Spleen (tissue), 11 donors: ENCODE data around the gene NOSIP. TPM values are rescaled to one million over a fixed set of nuclear protein-coding genes. Genes with fewer than 3 reads are reported as not detected.
A peak's percentile ranks its signal among the peaks of the same experiment; 100 is the strongest.

Experiments
- DNase-seq: peaks from one replicate; pipeline ENCODE4 v3.0.0-alpha.2; 2020
- H3K27ac ChIP-seq, 8 donors: fragments of 200-600 bp; sonication (generic) in 7 of 8; 1 replicate in 4 of 8; 2 replicates in 4 of 8; pipeline versions ENCODE4 v1.5.0 to v1.8.0; 2016 to 2021; ENCODE audit warnings: inconsistent platforms in 4 of 8, mild to moderate bottlenecking in 4 of 8, moderate library complexity in 1 of 8
- H3K27me3 ChIP-seq, 7 donors: fragments of 200-600 bp; sonication (generic) in 6 of 7; replicated peaks in 1 of 7; 1 replicate in 4 of 7; 2 replicates in 3 of 7; pipeline versions ENCODE4 v1.5.0 to v1.8.0; 2016 to 2021; ENCODE audit warnings: inconsistent platforms in 3 of 7, mild to moderate bottlenecking in 1 of 7
- H3K36me3 ChIP-seq, 6 donors: fragments of 200-600 bp; sonication (generic) in 5 of 6; 1 replicate in 4 of 6; 2 replicates in 2 of 6; pipeline versions ENCODE4 v1.5.0 to v1.8.0; 2016 to 2021; ENCODE audit warnings: inconsistent platforms in 2 of 6
- H3K4me1 ChIP-seq, 6 donors: fragments of 200-600 bp; sonication (generic) in 5 of 6; 1 replicate in 3 of 6; 2 replicates in 3 of 6; pipeline versions ENCODE4 v1.5.0 to v1.8.0; 2016 to 2021; ENCODE audit warnings: inconsistent platforms in 3 of 6
- H3K4me3 ChIP-seq, 8 donors: fragments of 200-600 bp; sonication (generic) in 7 of 8; 1 replicate in 4 of 8; 2 replicates in 4 of 8; pipeline versions ENCODE4 v1.5.0 to v1.8.0; 2016 to 2021; ENCODE audit warnings: inconsistent platforms in 4 of 8, mild to moderate bottlenecking in 4 of 8, moderate library complexity in 2 of 8
- H3K9me3 ChIP-seq, 8 donors: fragments of 200-600 bp; sonication (generic) in 7 of 8; 1 replicate in 4 of 8; 2 replicates in 4 of 8; pipeline versions ENCODE4 v1.5.0 to v1.8.0; 2016 to 2021; ENCODE audit warnings: inconsistent platforms in 4 of 8
- POLR2A ChIP-seq, 3 donors: fragments of 450-650 bp; IDR thresholded peaks; one replicate each; pipeline ENCODE4 v1.5.1; 2017; ENCODE audit warnings: antibody characterized with exemption in 3 of 3, mild to moderate bottlenecking in 1 of 3
- POLR2AphosphoS5 ChIP-seq, 3 donors: sonication (generic); formaldehyde crosslinking; IDR thresholded peaks; one replicate each; pipeline ENCODE4 v1.5.1; 2017; ENCODE audit warnings: antibody characterized with exemption in 3 of 3
- WGBS, 5 donors: extraction: QIAGEN DNeasy Blood & Tissue Kit in 3 of 5; methylation state at CpG; one replicate each; pipeline versions ENCODE4 v1.1.5 to v1.1.7; 2013 to 2018; 5-methylcytosine and 5-hydroxymethylcytosine counted together
- intact Hi-C: fragments of 100-400 bp; cut with DNase I; formaldehyde crosslinking; loops from one replicate; pipeline ENCODE4 v1.15.0; 2023; ENCODE audit warnings: low total_unique reads
- polyA plus RNA-seq, 3 donors: library from polyadenylated mRNA; stranded (reverse); fragments of 200-250 nt; gene quantifications; one replicate each; pipeline ENCODE4 v1.2.1, GENCODE V29; 2013
- total RNA-seq, 7 donors: library from RNA; depleted of rRNA in 3 of 7; stranded (reverse); fragments of >200 nt in 3 of 7; fragmentation: NEBNext Ultra II Directional in 4 of 7; extraction: Animal tissue kit (Norgen Biotek cat#: 25700) in 4 of 7; gene quantifications; one replicate each; pipeline versions ENCODE4 v1.1.0 to v1.2.1, GENCODE V29; 2016 to 2021
- TF ChIP-seq, protein P1 (sequence below), 11 experiments: fragments of 200-600 bp in 7 of 11; fragments of 450-650 bp in 4 of 11; sonication (generic) in 4 of 11; IDR thresholded peaks in 8 of 11; conservative IDR thresholded peaks in 3 of 11; 1 replicate in 7 of 11; 2 replicates in 4 of 11; pipeline versions ENCODE4 v1.4.0 to v1.8.0; 2016 to 2021; ENCODE audit warnings: antibody characterized with exemption in 11 of 11, inconsistent platforms in 4 of 11, mild to moderate bottlenecking in 1 of 11
- donor health status: healthy with polysubstance abuse.
- donor health status: DM: no; HTN: no; CAD: no; lungs with moderate emphysema.
- donor health status: DM: no; HTN: no; CAD: no.
- donor health status: Bipolar disorder and iron deficiency.
- donor health status: healthy.
- donor health status: DM: no; HTN: no; CAD: no.
- donor health status: DM: yes; HTN: yes; CAD: no.

The NOSIP gene
- total and polyA plus RNA-seq, 10 donors: 58.6 to 152 (median 71.7) TPM

DNA sequence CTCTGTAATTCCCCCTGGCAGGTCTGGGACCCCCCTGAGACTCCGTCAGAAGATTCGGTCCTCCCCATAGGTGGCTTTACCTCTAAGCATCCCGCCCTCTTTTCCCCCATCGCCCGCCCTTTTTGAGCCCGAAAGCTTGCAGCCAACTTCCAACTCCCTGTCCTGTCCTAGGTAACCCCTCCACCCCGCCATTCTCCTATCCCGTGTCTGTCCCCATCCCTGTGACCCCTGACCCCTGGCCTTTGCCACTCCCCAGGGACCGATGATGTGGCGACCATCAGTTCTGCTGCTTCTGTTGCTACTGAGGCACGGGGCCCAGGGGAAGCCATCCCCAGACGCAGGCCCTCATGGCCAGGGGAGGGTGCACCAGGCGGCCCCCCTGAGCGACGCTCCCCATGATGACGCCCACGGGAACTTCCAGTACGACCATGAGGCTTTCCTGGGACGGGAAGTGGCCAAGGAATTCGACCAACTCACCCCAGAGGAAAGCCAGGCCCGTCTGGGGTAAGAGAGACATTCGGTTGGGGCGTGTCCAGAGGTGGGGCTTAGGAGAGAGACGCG lies 52.1 kb downstream of the NOSIP start:
- Histone ChIP-seq H3K27ac (peak overlapping the region in 7 of 8 donors; percentile 9 to 77 (median 70)), H3K4me3 (peak overlapping the region; percentile 25 to 70 (median 35)), H3K36me3 (peaks cover 0 to 81% (median 18%) of the 10 kb centered on the region in 6 donors), H3K27me3 (no peaks in the 10 kb centered on the region), H3K9me3 (no peaks in the 10 kb centered on the region), H3K4me1 (peaks cover 0 to 33% (median 28%) of the 10 kb centered on the region in 6 donors)
- intact Hi-C loops: no loop called here
- TF ChIP-seq POLR2A (IDR thresholded peaks at IDR 0.05): no peak
- TF ChIP-seq, protein P1, sequence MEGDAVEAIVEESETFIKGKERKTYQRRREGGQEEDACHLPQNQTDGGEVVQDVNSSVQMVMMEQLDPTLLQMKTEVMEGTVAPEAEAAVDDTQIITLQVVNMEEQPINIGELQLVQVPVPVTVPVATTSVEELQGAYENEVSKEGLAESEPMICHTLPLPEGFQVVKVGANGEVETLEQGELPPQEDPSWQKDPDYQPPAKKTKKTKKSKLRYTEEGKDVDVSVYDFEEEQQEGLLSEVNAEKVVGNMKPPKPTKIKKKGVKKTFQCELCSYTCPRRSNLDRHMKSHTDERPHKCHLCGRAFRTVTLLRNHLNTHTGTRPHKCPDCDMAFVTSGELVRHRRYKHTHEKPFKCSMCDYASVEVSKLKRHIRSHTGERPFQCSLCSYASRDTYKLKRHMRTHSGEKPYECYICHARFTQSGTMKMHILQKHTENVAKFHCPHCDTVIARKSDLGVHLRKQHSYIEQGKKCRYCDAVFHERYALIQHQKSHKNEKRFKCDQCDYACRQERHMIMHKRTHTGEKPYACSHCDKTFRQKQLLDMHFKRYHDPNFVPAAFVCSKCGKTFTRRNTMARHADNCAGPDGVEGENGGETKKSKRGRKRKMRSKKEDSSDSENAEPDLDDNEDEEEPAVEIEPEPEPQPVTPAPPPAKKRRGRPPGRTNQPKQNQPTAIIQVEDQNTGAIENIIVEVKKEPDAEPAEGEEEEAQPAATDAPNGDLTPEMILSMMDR (IDR thresholded peaks at IDR 0.05 in 8 of 11, conservative IDR thresholded peaks at IDR 0.05 in 3 of 11): no peak
- peak in 2 of 3 donors; percentile 21 to 25 for TF ChIP-seq POLR2AphosphoS5 (IDR thresholded peaks at IDR 0.05)
- peak; percentile 77 for DNase-seq
- 47 to 67% (median 56%) methylated on average over 25 of the region's 25 CpGs for WGBS, 5 donors

DNA sequence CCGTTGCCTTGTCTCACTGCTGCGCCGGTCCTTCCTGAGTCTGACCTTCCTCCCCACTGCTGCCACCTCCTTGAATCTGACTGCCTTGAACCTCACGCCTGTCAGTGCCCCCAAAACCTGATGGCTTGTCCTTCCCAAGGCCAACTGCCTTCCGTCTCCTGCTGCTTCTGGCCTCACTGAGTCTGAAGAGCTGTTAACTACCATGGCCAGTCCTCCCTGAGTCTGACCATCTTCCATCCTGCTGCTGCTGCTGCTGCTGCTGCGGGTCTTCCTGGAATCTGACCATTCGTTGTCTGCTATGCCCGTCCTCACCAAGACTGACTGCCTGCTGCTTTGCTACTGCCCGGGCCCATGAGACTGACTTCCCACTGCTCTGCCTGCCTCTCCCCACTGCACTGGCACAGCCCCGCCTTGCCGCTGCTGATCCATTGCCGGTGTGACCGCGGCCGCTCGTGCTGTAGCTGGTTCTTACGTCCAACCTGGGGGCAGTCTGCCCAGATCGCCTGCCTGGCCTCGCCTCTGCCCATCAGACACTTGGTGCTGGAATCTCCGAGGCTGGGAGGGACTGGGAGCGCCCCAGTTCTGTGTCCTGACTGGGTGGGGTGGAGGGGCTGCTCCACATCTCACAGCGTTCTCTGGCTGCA lies 55.4 kb downstream of the NOSIP start:
- Histone ChIP-seq H3K4me1 (peaks cover 0 to 30% (median 23%) of the 10 kb centered on the region in 6 donors), H3K36me3 (peaks cover 0 to 81% (median 30%) of the 10 kb centered on the region in 6 donors), H3K9me3 (no peaks in the 10 kb centered on the region), H3K27me3 (no peaks in the 10 kb centered on the region), H3K4me3 (no peak overlapping the region), H3K27ac (no peak overlapping the region)
- no peak for TF ChIP-seq POLR2A (IDR thresholded peaks at IDR 0.05)
- TF ChIP-seq POLR2AphosphoS5 (IDR thresholded peaks at IDR 0.05): peak in 2 of 3 donors; percentile 12 to 65
- 80 to 92% (median 89%) methylated on average over 12 to 22 of the region's 22 CpGs for WGBS, 5 donors
- DNase-seq: peak; percentile 47
- intact Hi-C loops: no loop called here

DNA sequence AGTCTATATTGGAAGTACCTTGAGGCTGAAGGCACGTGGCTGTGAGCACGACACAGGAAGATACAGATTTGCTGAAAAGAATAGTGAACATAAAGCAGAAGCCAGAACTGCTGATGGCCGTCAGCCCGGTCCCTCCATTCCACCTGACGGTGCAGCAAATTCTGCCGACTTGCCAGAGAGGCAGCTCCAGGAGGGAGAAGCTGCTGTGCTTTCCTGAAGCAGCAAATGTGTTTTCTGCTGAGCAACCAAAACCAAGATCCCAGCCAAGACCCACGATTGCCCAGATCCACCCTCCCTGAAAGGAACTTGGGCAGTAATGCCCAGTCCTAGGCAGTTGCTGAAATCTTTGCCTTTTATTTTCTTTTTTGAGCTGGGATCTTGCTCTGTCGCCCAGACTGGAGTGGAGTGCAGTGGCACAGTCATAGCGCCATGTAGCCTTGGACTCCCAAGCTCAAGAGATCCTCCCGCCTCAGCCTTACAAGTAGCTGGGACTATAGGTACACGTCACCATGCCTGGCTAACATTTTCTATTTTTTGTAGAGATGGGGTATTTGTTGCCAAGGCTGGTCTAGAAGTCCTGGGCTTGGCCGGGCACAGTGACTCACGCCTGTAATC lies 59.5 kb downstream of the NOSIP start:
- peaks cover 0 to 98% (median 23%) of the 10 kb centered on the region in 6 donors for H3K36me3 ChIP-seq
- TF ChIP-seq, protein P1 (IDR thresholded peaks at IDR 0.05 in 8 of 11, conservative IDR thresholded peaks at IDR 0.05 in 3 of 11): no peak
- TF ChIP-seq POLR2AphosphoS5 (IDR thresholded peaks at IDR 0.05) (peak in 2 of 3 donors; percentile 55 to 65), POLR2A (IDR thresholded peaks at IDR 0.05) (no peak)
- intact Hi-C loops: no loop called here
- no peaks in the 10 kb centered on the region for H3K9me3 ChIP-seq
- H3K27me3 ChIP-seq: no peaks in the 10 kb centered on the region
- 79 to 91% (median 85%) methylated on average over 13 of the region's 13 CpGs for WGBS, 5 donors
- DNase-seq: peak; percentile 66
- H3K4me1 ChIP-seq: peaks cover 2 to 34% (median 24%) of the 10 kb centered on the region in 6 donors
- peak overlapping the region in 5 of 8 donors; percentile 13 to 62 (median 46) for H3K27ac ChIP-seq
- H3K4me3 ChIP-seq: no peak overlapping the region

DNA sequence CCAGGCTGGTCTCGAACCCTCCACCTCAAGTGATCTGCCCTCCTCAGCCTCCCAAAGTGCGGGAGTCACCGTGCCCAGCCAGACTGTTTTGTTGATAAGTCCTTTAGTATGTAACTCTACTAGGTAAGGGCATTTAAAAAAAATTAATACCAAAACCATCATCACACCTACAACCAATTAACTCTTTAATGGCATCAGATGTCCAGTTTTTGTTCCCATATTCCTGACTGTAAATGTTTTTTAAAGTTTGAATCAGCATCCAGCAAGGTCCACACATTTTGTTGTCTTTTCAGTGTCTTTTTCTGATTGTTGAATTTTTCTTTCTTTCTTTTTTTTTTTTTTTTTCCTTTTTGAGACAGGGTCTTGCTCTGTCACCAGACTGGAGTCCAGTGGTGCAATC lies 62.3 kb downstream of the NOSIP start:
- Histone ChIP-seq H3K36me3 (peaks cover 0 to 87% (median 15%) of the 10 kb centered on the region in 6 donors), H3K27me3 (no peaks in the 10 kb centered on the region), H3K27ac (peak overlapping the region in 3 of 8 donors; percentile 19 to 93 (median 87)), H3K4me1 (peaks cover 18 to 62% (median 48%) of the 10 kb centered on the region in 6 donors), H3K9me3 (no peaks in the 10 kb centered on the region), H3K4me3 (no peak overlapping the region)
- peak; percentile 59 for DNase-seq
- TF ChIP-seq, protein P1 (IDR thresholded peaks at IDR 0.05 in 8 of 11, conservative IDR thresholded peaks at IDR 0.05 in 3 of 11): no peak
- TF ChIP-seq POLR2AphosphoS5 (IDR thresholded peaks at IDR 0.05) (no peak), POLR2A (IDR thresholded peaks at IDR 0.05) (no peak)
- intact Hi-C loops: no loop called here
- WGBS, 5 donors: 93 to 99% (median 98%) methylated on average over 3 of the region's 3 CpGs
